Cardiac muscle cell (in vitro differentiated cells and primary cell): ENCODE results near the gene TGFBR3. TPM values are rescaled to one million over a fixed set of nuclear protein-coding genes. Genes with fewer than 3 reads are reported as not detected.
"Not testable (repeated sequence)": the region's sequence is repeated elsewhere in the genome, so short reads cannot be mapped to it uniquely, and the experiment has no call there.

Source experiments
- DNase-seq, 2 donors: peaks; one replicate each; pipeline versions ENCODE4 v3.0.0 to v3.0.0-alpha.2; 2010 to 2017; ENCODE audit warnings: low read depth in 1 of 2, low spot score in 1 of 2
- H3K27ac ChIP-seq: fragments of 200-600 bp; sonication (generic); 2 replicates; pipeline ENCODE4 v1.5.1; 2016
- H3K27me3 ChIP-seq: fragments of 200-600 bp; sonication (generic); 2 replicates; pipeline ENCODE4 v1.6.0; 2016; ENCODE audit warnings: control low read depth
- H3K36me3 ChIP-seq: fragments of 200-600 bp; sonication (generic); 2 replicates; pipeline ENCODE4 v1.5.1; 2016; ENCODE audit warnings: control low read depth
- H3K4me1 ChIP-seq: fragments of 200-600 bp; sonication (generic); 2 replicates; pipeline ENCODE4 v1.8.1; 2017; ENCODE audit warnings: low read depth, mild to moderate bottlenecking, mixed run types
- H3K4me3 ChIP-seq: fragments of 200-600 bp; sonication (generic); 2 replicates; pipeline ENCODE4 v1.5.1; 2016; ENCODE audit warnings: mild to moderate bottlenecking
- H3K9me3 ChIP-seq: fragments of 200-600 bp; sonication (generic); 2 replicates; pipeline ENCODE4 v1.5.1; 2017; ENCODE audit warnings: low read depth, mild to moderate bottlenecking, control low read depth
- polyA plus RNA-seq: library from polyadenylated mRNA; unstranded; fragments of >200 nt; fragmentation: Nextera tagmentation; extraction: Ambion mirVana; gene quantifications from 2 replicates; pipeline ENCODE4 v1.2.1, GENCODE V29; 2016
- total RNA-seq: library from RNA; depleted of rRNA; stranded (reverse); fragments of >200 nt; gene quantifications from 2 replicates; pipeline ENCODE4 v1.2.3, GENCODE V29; 2016
- TF ChIP-seq, protein P1 (sequence below): IDR thresholded peaks from 2 replicates; pipeline ENCODE4 v1.5.1; 2012; ENCODE audit warnings: low read depth, mild to moderate bottlenecking, low read length

The TGFBR3 gene
- total and polyA plus RNA-seq, 2 experiments from 2014 or later, result 10.3 to 11.8 TPM

DNA sequence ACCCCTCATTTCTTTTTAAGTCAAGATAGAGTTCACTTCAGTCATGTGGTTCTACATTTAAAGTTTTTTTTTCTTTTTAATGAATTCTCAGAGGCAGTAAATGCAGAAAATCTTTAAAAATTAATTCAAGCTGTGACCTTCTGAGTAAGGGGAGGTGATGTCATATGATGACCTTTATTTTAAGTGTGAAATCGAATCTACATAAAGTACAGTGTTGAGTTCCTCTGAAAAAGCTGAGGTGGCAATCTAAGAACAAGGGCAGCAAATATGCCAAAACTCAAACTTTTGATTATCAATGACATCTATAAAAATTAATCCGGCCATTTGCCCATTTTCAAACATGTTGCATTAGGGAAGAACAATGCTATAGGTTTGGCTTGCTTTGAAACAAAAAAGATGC, 211.8 kb downstream of the TGFBR3 start:
- no peaks in the 10 kb centered on the region for H3K36me3 ChIP-seq
- TF ChIP-seq, protein P1, sequence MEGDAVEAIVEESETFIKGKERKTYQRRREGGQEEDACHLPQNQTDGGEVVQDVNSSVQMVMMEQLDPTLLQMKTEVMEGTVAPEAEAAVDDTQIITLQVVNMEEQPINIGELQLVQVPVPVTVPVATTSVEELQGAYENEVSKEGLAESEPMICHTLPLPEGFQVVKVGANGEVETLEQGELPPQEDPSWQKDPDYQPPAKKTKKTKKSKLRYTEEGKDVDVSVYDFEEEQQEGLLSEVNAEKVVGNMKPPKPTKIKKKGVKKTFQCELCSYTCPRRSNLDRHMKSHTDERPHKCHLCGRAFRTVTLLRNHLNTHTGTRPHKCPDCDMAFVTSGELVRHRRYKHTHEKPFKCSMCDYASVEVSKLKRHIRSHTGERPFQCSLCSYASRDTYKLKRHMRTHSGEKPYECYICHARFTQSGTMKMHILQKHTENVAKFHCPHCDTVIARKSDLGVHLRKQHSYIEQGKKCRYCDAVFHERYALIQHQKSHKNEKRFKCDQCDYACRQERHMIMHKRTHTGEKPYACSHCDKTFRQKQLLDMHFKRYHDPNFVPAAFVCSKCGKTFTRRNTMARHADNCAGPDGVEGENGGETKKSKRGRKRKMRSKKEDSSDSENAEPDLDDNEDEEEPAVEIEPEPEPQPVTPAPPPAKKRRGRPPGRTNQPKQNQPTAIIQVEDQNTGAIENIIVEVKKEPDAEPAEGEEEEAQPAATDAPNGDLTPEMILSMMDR, result no peak
- H3K4me1 ChIP-seq, result no peaks in the 10 kb centered on the region
- no peak overlapping the region for H3K27ac ChIP-seq
- no peaks in the 10 kb centered on the region for H3K9me3 ChIP-seq
- H3K4me3 ChIP-seq, result no peak overlapping the region
- DNase-seq, result no peak
- no peaks in the 10 kb centered on the region for H3K27me3 ChIP-seq

DNA sequence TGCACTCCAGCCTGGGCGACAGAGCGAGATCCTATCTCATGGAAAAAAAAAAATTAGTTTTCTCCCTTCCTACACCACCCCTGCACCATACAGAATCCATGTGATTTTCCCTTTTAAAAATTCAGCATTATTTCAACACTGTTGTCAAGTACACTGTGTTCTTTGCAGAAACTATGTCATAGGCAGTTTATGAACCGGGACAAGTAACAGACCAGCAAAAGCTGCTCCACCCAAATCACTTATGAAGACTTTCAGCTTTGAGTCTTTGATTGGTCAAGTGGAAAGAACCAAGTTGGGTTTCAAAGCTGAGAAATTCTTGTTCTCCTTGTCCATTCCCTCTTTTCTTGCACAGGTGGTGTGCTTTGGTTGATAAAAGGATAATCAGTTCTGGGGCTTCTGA, 212.3 kb downstream of the TGFBR3 start:
- DNase-seq, result no peak
- Histone ChIP-seq H3K9me3 (no peaks in the 10 kb centered on the region), H3K4me3 (no peak overlapping the region), H3K27ac (no peak overlapping the region), H3K27me3 (no peaks in the 10 kb centered on the region), H3K36me3 (no peaks in the 10 kb centered on the region), H3K4me1 (no peaks in the 10 kb centered on the region)
- TF ChIP-seq, protein P1, result no peak

DNA sequence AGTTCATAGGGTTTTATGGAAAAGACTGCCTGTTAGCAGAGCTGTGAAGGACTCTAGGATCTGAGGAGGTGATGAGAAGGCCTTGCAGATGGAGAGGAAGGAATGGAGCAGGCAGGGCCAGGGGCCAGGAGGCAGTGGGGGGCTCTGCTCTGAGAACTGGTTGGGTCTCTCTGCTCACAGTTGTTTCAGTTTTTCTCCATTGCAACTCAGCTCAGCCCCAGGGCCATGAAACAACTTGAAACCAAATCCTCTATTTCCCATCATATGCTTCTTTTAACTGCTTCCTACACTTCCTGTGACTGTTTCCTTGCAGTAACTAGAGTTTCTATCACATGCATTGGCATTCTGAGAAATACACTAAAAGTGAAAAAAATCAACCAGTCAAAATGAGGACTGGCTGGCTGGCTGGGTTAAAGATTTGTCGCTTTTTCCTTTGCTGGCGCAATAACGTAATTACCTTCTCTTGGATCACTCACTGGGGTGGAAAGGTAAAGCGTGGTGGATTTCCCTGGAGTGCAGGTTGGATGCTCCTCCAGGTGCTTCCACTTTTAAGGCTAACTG, 213.3 kb downstream of the TGFBR3 start:
- Histone ChIP-seq H3K27ac (no peak overlapping the region), H3K27me3 (no peaks in the 10 kb centered on the region), H3K4me3 (no peak overlapping the region), H3K4me1 (no peaks in the 10 kb centered on the region), H3K36me3 (no peaks in the 10 kb centered on the region), H3K9me3 (no peaks in the 10 kb centered on the region)
- TF ChIP-seq, protein P1, result no peak
- DNase-seq, result no peak

DNA sequence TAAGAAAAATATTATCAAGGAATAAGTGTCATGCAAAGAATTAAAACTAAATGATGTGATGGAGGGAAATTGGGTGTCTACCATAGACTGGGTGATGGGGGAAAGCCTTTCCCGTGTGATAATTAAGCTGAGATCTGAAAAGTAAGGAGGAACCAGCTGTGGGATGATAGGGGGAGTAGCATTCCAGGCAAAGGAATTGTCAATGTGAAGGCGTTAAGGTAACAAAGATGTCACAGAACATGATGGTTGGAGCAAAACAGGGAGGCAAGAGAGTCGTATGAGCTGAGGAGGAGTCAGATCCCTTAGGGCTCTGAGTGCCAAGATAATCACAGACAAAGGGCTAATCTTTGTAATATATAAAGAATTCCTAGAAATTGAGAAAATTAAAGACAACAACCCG, 215.2 kb downstream of the TGFBR3 start:
- H3K36me3 ChIP-seq, result no peaks in the 10 kb centered on the region
- no peaks in the 10 kb centered on the region for H3K27me3 ChIP-seq
- no peaks in the 10 kb centered on the region for H3K9me3 ChIP-seq
- H3K27ac ChIP-seq, result no peak overlapping the region
- H3K4me3 ChIP-seq, result no peak overlapping the region
- no peaks in the 10 kb centered on the region for H3K4me1 ChIP-seq
- TF ChIP-seq, protein P1, result no peak
- no peak for DNase-seq

DNA sequence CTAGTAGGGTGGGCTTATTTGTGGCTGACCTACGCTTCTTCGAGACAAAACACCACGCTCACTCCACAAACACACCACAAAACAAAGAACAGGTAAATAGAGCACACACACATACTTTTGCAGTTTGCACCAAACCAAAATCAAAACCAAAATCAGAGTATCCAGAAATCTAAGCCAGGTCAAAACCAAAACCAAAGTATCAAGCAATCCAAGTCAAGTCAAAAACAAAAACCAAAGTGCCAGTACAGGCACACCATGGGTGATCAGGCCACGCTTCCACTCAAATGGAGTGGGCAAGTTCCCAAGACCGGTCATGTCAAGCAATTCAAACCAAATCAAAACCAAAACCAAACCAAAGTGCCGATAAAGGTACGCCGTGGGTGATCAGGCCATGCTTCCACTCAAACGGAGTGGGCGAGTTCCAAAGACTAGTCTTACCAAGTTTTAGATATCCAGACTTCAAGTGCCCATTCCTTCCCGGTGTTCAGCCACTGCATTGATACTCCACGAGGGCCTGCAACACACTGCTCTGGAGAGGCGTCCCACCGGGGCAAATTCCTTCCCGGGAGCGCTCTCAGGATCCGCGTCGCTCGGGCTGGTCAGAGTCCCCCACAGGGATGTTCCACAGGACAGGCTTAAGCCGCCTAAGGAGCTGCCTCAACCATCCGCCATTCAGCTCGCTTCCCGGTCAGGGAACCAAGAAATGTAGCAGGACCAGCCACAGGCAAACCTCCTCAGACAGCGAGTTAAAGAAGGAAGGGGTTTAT, 216.2 kb downstream of the TGFBR3 start:
- no peak for DNase-seq
- no peaks in the 10 kb centered on the region for H3K9me3 ChIP-seq
- no peaks in the 10 kb centered on the region for H3K4me1 ChIP-seq
- no peaks in the 10 kb centered on the region for H3K27me3 ChIP-seq
- no peak overlapping the region for H3K27ac ChIP-seq
- TF ChIP-seq, protein P1, result no peak
- H3K36me3 ChIP-seq, result no peaks in the 10 kb centered on the region
- H3K4me3 ChIP-seq, result no peak overlapping the region

DNA sequence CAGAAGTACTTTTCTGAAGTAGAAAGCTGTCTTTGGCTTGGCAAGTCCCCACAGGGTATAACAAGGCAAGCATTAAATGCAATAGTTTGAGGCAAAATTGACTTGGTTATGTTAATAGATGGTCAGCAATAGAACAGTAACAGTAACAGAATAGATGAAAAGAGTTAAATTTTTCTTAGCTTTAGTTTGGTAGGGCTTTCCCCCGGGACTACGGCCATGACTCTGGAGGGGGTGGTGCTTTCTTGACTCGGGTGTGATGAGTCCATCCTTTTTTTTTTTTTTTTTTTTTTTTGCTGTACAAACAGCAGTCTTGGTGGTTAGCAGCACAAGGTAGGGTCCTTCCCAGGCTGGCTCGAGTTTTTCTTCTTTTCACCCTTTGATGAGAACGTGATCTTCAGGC, 219.3 kb downstream of the TGFBR3 start:
- H3K36me3 ChIP-seq, DNase-seq, H3K27ac ChIP-seq, H3K27me3 ChIP-seq, H3K4me3 ChIP-seq, H3K4me1 ChIP-seq, H3K9me3 ChIP-seq: not testable (repeated sequence)
